Neural cell (in vitro differentiated cells): ENCODE measurements around the gene FAM174C. TPM values are rescaled to one million over a fixed set of nuclear protein-coding genes. Genes with fewer than 3 reads are reported as not detected.

Experiments used
- H2AFZ ChIP-seq: fragments of 200-600, 300-800 bp; sonication (generic), shearing (Covaris generic); 2 replicates; pipeline ENCODE4 v1.6.0; 2014; ENCODE audit warnings: low read depth, mild to moderate bottlenecking, antibody characterized with exemption, low read length, moderate library complexity
- H3F3A ChIP-seq: fragments of 200-600 bp; shearing (Covaris generic); 2 replicates; pipeline ENCODE4 v1.6.1; 2016; ENCODE audit warnings: mild to moderate bottlenecking, moderate library complexity, mixed read lengths, antibody characterized with exemption, low read length; ENCODE audit not compliant: insufficient read depth, poor library complexity, severe bottlenecking
- H3K27ac ChIP-seq: fragments of 200-600, 300-800 bp; sonication (generic), shearing (Covaris generic); 2 replicates; pipeline ENCODE4 v1.5.1; 2014; ENCODE audit warnings: mild to moderate bottlenecking, low read length, moderate library complexity
- H3K27me3 ChIP-seq: fragments of 300-800, 200-600 bp; sonication (generic), shearing (Covaris generic); 2 replicates; pipeline ENCODE4 v1.6.0; 2014; ENCODE audit warnings: mild to moderate bottlenecking, low read depth, low read length, moderate library complexity; ENCODE audit not compliant: insufficient read depth
- H3K36me3 ChIP-seq: fragments of 300-800, 200-600 bp; sonication (generic), shearing (Covaris generic); 2 replicates; pipeline ENCODE4 v1.5.1; 2014; ENCODE audit warnings: mild to moderate bottlenecking, antibody characterized with exemption, low read length, moderate library complexity; ENCODE audit not compliant: insufficient read depth
- H3K4me2 ChIP-seq: fragments of 300-800, 200-600 bp; sonication (generic), shearing (Covaris generic); 2 replicates; pipeline ENCODE4 v1.6.0; 2014; ENCODE audit warnings: mild to moderate bottlenecking, low read length
- H3K4me3 ChIP-seq: fragments of 300-800, 200-600 bp; sonication (generic), shearing (Covaris generic); 2 replicates; pipeline ENCODE4 v1.5.1; 2014; ENCODE audit warnings: mild to moderate bottlenecking, low read length, moderate library complexity
- H3K79me2 ChIP-seq: fragments of 200-600 bp; shearing (Covaris generic); replicated peaks from 2 replicates; pipeline ENCODE4 v1.6.0; 2014; ENCODE audit warnings: mild to moderate bottlenecking, low read length, moderate library complexity; ENCODE audit not compliant: insufficient read depth
- H3K9ac ChIP-seq: fragments of 300-800, 200-600 bp; sonication (generic), shearing (Covaris generic); 2 replicates; pipeline ENCODE4 v1.6.1; 2016; ENCODE audit warnings: mild to moderate bottlenecking, low read length, mixed read lengths
- H3K9me2 ChIP-seq: fragments of 200-600 bp; shearing (Covaris generic); 2 replicates; pipeline ENCODE4 v1.6.1; 2016; ENCODE audit warnings: mild to moderate bottlenecking, low read length, mixed read lengths; ENCODE audit not compliant: insufficient read depth
- H3K9me3 ChIP-seq: fragments of 200-600, 300-800 bp; sonication (generic), shearing (Covaris generic); 2 replicates; pipeline ENCODE4 v1.6.1; 2016; ENCODE audit warnings: mild to moderate bottlenecking, mixed run types, low read length, moderate library complexity, mixed read lengths
- H4K20me1 ChIP-seq: fragments of 200-600 bp; shearing (Covaris generic); 2 replicates; pipeline ENCODE4 v1.6.1; 2016; ENCODE audit warnings: mild to moderate bottlenecking, mixed run types; ENCODE audit not compliant: insufficient read depth
- CTCF ChIP-seq: fragments of 450-650 bp; IDR thresholded peaks from 2 replicates; pipeline ENCODE4 v1.5.1; 2014; ENCODE audit warnings: antibody characterized with exemption, mild to moderate bottlenecking, moderate library complexity; ENCODE audit not compliant: poor library complexity, severe bottlenecking
- EP300 ChIP-seq: fragments of 450-650 bp; conservative IDR thresholded peaks from 2 replicates; pipeline ENCODE4 v1.6.1; 2014; ENCODE audit warnings: antibody characterized with exemption, mild to moderate bottlenecking, moderate library complexity; ENCODE audit not compliant: poor library complexity, severe bottlenecking
- EZH2 ChIP-seq: fragments of 200-600, 300-800 bp; shearing (Covaris generic), sonication (generic); IDR thresholded peaks from 2 replicates; pipeline ENCODE4 v1.6.1; 2014; ENCODE audit warnings: antibody characterized with exemption, low read length, borderline replicate concordance, mild to moderate bottlenecking; ENCODE audit not compliant: insufficient read depth, poor library complexity, severe bottlenecking
- MXI1 ChIP-seq: fragments of 450-650 bp; conservative IDR thresholded peaks from 2 replicates; pipeline ENCODE4 v1.6.1; 2014; ENCODE audit warnings: antibody characterized with exemption, mild to moderate bottlenecking; ENCODE audit not compliant: poor library complexity, severe bottlenecking
- POLR2AphosphoS5 ChIP-seq: IDR thresholded peaks from 2 replicates; pipeline ENCODE4 v1.6.1; 2012
- RAD21 ChIP-seq: fragments of 450-650 bp; conservative IDR thresholded peaks from 2 replicates; pipeline ENCODE4 v1.6.1; 2014; ENCODE audit warnings: antibody characterized with exemption, mild to moderate bottlenecking, moderate library complexity
- REST ChIP-seq: IDR thresholded peaks from 2 replicates; pipeline ENCODE4 v1.6.1; 2012; ENCODE audit warnings: borderline replicate concordance
- SMC3 ChIP-seq: fragments of 450-650 bp; conservative IDR thresholded peaks from 2 replicates; pipeline ENCODE4 v1.6.1; 2014; ENCODE audit warnings: antibody characterized with exemption, mild to moderate bottlenecking, moderate library complexity; ENCODE audit not compliant: poor library complexity
- TAF1 ChIP-seq: IDR thresholded peaks from 2 replicates; pipeline ENCODE4 v1.6.1; 2012; ENCODE audit warnings: low read depth
- polyA plus RNA-seq: library from polyadenylated mRNA; depleted of rRNA; stranded (reverse); fragments of >200 nt; gene quantifications from 2 replicates; pipeline ENCODE4 v1.2.3, GENCODE V29; 2014

The FAM174C gene
- polyA plus RNA-seq, 1 donor from 2014 or later: 28.4 TPM

GRCh38 chr19:1237027-1237659 lies 38.2 kb upstream of the FAM174C start:
- H4K20me1 ChIP-seq: no peaks in the 10 kb centered on the region
- H3F3A ChIP-seq: peaks cover 4% of the 10 kb centered on the region
- H3K4me2 ChIP-seq: peak overlapping the region; percentile 53
- TF ChIP-seq RAD21 (no peak), SMC3 (no peak), MXI1 (no peak), POLR2AphosphoS5 (no peak), EZH2 (no peak), TAF1 (no peak), REST (no peak), CTCF (no peak), EP300 (no peak)
- no peaks in the 10 kb centered on the region for H3K9me3 ChIP-seq
- no peaks in the 10 kb centered on the region for H3K27me3 ChIP-seq
- no peaks in the 10 kb centered on the region for H3K9me2 ChIP-seq
- H3K9ac ChIP-seq: peak overlapping the region; percentile 93
- H2AFZ ChIP-seq: no peak overlapping the region
- peak overlapping the region; percentile 85 for H3K4me3 ChIP-seq
- peak overlapping the region; percentile 82 for H3K27ac ChIP-seq
- peaks cover 13% of the 10 kb centered on the region for H3K79me2 ChIP-seq
- no peaks in the 10 kb centered on the region for H3K36me3 ChIP-seq

- no peaks in the 10 kb centered on the region for H3K9me2 ChIP-seq
- H4K20me1 ChIP-seq: no peaks in the 10 kb centered on the region
- H2AFZ ChIP-seq: no peak within 1 kb of the TSS
- H3K27me3 ChIP-seq: no peaks in the 10 kb centered on the region
- H3K4me2 ChIP-seq: peak within 1 kb of the TSS; percentile 53
- TF ChIP-seq POLR2AphosphoS5 (peak; percentile 60), MXI1 (no peak)
- peak within 1 kb of the TSS; percentile 93 for H3K9ac ChIP-seq
- H3K4me3 ChIP-seq: peak within 1 kb of the TSS; percentile 85
- H3K27ac ChIP-seq: peak within 1 kb of the TSS; percentile 94
- no peaks in the 10 kb centered on the region for H3K9me3 ChIP-seq
- H3K36me3 ChIP-seq: no peaks in the 10 kb centered on the region
- H3F3A ChIP-seq: peaks cover 4% of the 10 kb centered on the region
- H3K79me2 ChIP-seq: peaks cover 13% of the 10 kb centered on the region
Observed at GRCh38 chr19:1237754-1238368, 37.5 kb upstream of the FAM174C start, which contains the start of gene CBARP. Gene CBARP, minus strand, starts transcription at chr19:1238005. Its CDS starts 1,905 bp downstream, at chr19:1236100.
